Liver (tissue), 9 donors: ENCODE measurements around the gene SLC34A3. TPM values are rescaled to one million over a fixed set of nuclear protein-coding genes. Genes with fewer than 3 reads are reported as not detected.

Experiments used
- DNase-seq: peaks from one replicate; pipeline ENCODE4 v3.0.0-alpha.2; 2017; ENCODE audit warnings: low spot score
- H3K27ac ChIP-seq, 2 donors: one replicate each; pipeline ENCODE4 v1.7.0; 2013; ENCODE audit warnings: inconsistent platforms in 2 of 2, low read length in 2 of 2, control low read depth in 1 of 2, low read depth in 1 of 2, mild to moderate bottlenecking in 1 of 2
- H3K27me3 ChIP-seq, 4 donors: one replicate each; pipeline versions ENCODE4 v1.6.1 to v1.7.0; 2013; ENCODE audit warnings: low read length in 3 of 4, inconsistent platforms in 1 of 4, mild to moderate bottlenecking in 1 of 4, moderate library complexity in 1 of 4; ENCODE audit not compliant: control insufficient read depth in 4 of 4, insufficient read depth in 4 of 4
- H3K36me3 ChIP-seq, 4 donors: one replicate each; pipeline versions ENCODE4 v1.6.1 to v1.7.0; 2013; ENCODE audit warnings: low read length in 3 of 4, mild to moderate bottlenecking in 3 of 4, low read depth in 1 of 4, moderate library complexity in 1 of 4; ENCODE audit not compliant: control insufficient read depth in 4 of 4, insufficient read depth in 3 of 4
- H3K4me1 ChIP-seq, 4 donors: one replicate each; pipeline versions ENCODE4 v1.6.1 to v1.7.0; 2013; ENCODE audit warnings: low read length in 3 of 4, mild to moderate bottlenecking in 3 of 4, moderate library complexity in 1 of 4; ENCODE audit not compliant: control insufficient read depth in 4 of 4, insufficient read depth in 4 of 4
- H3K4me3 ChIP-seq, 3 donors: one replicate each; pipeline versions ENCODE4 v1.6.1 to v1.7.0; 2013; ENCODE audit warnings: low read length in 3 of 3, control low read depth in 1 of 3, low read depth in 1 of 3, mild to moderate bottlenecking in 1 of 3
- H3K9ac ChIP-seq, 2 donors: one replicate each; pipeline ENCODE4 v1.7.0; 2013; ENCODE audit warnings: low read length in 2 of 2, mild to moderate bottlenecking in 2 of 2, moderate library complexity in 2 of 2, control low read depth in 1 of 2, low read depth in 1 of 2
- H3K9me3 ChIP-seq, 4 donors: one replicate each; pipeline versions ENCODE4 v1.6.1 to v1.7.0; 2013; ENCODE audit warnings: low read length in 3 of 4; ENCODE audit not compliant: control insufficient read depth in 4 of 4
- EGR1 ChIP-seq, 2 donors: IDR thresholded peaks; 2 replicates each; pipeline ENCODE4 v1.6.1; 2016 to 2018; ENCODE audit warnings: antibody characterized with exemption in 2 of 2, low read depth in 2 of 2
- FOXA1 ChIP-seq: IDR thresholded peaks from 2 replicates; pipeline ENCODE4 v1.6.1; 2016; ENCODE audit warnings: antibody characterized with exemption
- FOXA2 ChIP-seq: IDR thresholded peaks from 2 replicates; pipeline ENCODE4 v1.6.1; 2016; ENCODE audit warnings: antibody characterized with exemption
- GABPA ChIP-seq, 2 donors: IDR thresholded peaks in 1 of 2; conservative IDR thresholded peaks in 1 of 2; 2 replicates each; pipeline ENCODE4 v1.6.1; 2016; ENCODE audit warnings: antibody characterized with exemption in 2 of 2, mild to moderate bottlenecking in 1 of 2, moderate library complexity in 1 of 2
- HNF4A ChIP-seq, 2 donors: conservative IDR thresholded peaks; 2 replicates each; pipeline ENCODE4 v1.6.1; 2016; ENCODE audit warnings: antibody characterized with exemption in 2 of 2, mild to moderate bottlenecking in 2 of 2
- HNF4G ChIP-seq: IDR thresholded peaks from 2 replicates; pipeline ENCODE4 v1.6.1; 2016; ENCODE audit warnings: antibody characterized with exemption
- JUND ChIP-seq, 2 donors: IDR thresholded peaks; 2 replicates each; pipeline ENCODE4 v1.6.1; 2016; ENCODE audit warnings: antibody characterized with exemption in 2 of 2
- MAX ChIP-seq: IDR thresholded peaks from 2 replicates; pipeline ENCODE4 v1.6.1; 2016; ENCODE audit warnings: antibody characterized with exemption
- NR2F2 ChIP-seq: IDR thresholded peaks from 2 replicates; pipeline ENCODE4 v1.6.1; 2016; ENCODE audit warnings: antibody characterized with exemption
- RAD21 ChIP-seq, 2 donors: IDR thresholded peaks; 2 replicates each; pipeline ENCODE4 v1.6.1; 2016; ENCODE audit warnings: antibody characterized with exemption in 2 of 2, mild to moderate bottlenecking in 2 of 2
- REST ChIP-seq: IDR thresholded peaks from 2 replicates; pipeline ENCODE4 v1.6.1; 2016; ENCODE audit warnings: antibody characterized with exemption, mild to moderate bottlenecking
- RXRA ChIP-seq, 2 donors: IDR thresholded peaks; 2 replicates each; pipeline ENCODE4 v1.6.1; 2017 to 2018; ENCODE audit warnings: antibody characterized with exemption in 2 of 2, mild to moderate bottlenecking in 1 of 2
- SP1 ChIP-seq: IDR thresholded peaks from 2 replicates; pipeline ENCODE4 v1.6.1; 2018; ENCODE audit warnings: antibody characterized with exemption, mild to moderate bottlenecking
- TAF1 ChIP-seq: conservative IDR thresholded peaks from 2 replicates; pipeline ENCODE4 v1.6.1; 2016; ENCODE audit warnings: antibody characterized with exemption, mild to moderate bottlenecking
- YY1 ChIP-seq: IDR thresholded peaks from 2 replicates; pipeline ENCODE4 v1.6.1; 2016; ENCODE audit warnings: antibody characterized with exemption, mild to moderate bottlenecking
- WGBS: extraction: QIAGEN DNeasy Blood & Tissue Kit; methylation state at CpG from one replicate; pipeline ENCODE4 v1.1.7; 2013; 5-methylcytosine and 5-hydroxymethylcytosine counted together
- polyA plus RNA-seq, 2 donors: library from polyadenylated mRNA; stranded (reverse) in 1 of 2; unstranded in 1 of 2; fragments of 200-250 nt in 1 of 2; fragments of >200 nt in 1 of 2; fragmentation: Nextera tagmentation in 1 of 2; extraction: Ambion mirVana in 1 of 2; gene quantifications; one replicate each; pipeline versions ENCODE4 v1.2.1 to v1.2.3, GENCODE V29; 2013 to 2015
- total RNA-seq, 2 donors: library from RNA; depleted of rRNA; stranded (reverse); fragments of >200 nt; gene quantifications; one replicate each; pipeline ENCODE4 v1.2.3, GENCODE V29; 2014
- TF ChIP-seq, protein P1 (sequence below): fragments of 150-350 bp; IDR thresholded peaks from 2 replicates; pipeline ENCODE4 v1.5.1; 2017; ENCODE audit warnings: improper control_type of control experiment, low read depth, low read length; ENCODE audit not compliant: missing input control
- TF ChIP-seq, protein P2 (sequence below): IDR thresholded peaks from 2 replicates; pipeline ENCODE4 v1.6.1; 2016; ENCODE audit warnings: antibody characterized with exemption
- donor health status: healthy.
- donor health status: healthy.
- donor health status: healthy.
- donor health status: healthy.
- donor health status: healthy.

SLC34A3 gene
- total and polyA plus RNA-seq, 4 donors, result not detected

DNA sequence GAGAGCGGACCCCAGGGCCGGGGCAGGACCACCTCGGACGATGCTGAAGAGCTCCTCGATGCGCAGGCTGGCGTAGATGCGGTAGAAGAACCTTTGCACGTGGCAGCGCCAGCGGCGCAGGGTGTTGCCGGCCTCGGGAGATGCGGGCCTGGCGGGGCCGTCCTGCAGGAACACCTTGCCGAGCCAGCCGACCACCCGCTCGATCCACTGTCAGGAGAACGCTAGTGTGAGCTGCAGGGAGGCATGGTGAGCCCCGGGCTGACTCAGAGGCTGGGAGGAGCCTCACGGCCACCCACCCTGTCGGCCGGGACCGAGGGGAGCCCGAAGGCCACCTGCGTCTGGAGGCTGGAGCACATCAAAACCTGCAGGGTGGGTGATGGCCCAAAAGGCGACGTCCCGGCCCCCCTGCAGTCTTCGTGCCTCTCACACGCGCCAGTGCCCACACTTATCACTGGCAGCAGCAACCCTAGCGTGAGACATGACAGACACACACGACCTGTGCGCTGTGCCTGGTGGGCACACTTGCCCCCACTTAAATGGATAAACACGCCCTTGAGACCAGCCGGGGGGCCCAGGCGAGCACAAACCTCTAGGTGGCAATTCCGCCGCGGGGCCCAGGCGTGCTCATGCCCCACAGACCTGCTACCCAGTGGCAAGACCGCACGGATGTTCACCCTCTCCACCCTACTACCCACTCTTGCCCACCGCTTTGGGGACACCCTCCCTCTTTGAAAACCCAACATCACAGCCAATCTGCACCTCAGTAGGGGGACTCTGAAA is 45.6 kb upstream of the SLC34A3 start (continued):
- TF ChIP-seq NR2F2, result no peak
- TF ChIP-seq SP1, result no peak

DNA sequence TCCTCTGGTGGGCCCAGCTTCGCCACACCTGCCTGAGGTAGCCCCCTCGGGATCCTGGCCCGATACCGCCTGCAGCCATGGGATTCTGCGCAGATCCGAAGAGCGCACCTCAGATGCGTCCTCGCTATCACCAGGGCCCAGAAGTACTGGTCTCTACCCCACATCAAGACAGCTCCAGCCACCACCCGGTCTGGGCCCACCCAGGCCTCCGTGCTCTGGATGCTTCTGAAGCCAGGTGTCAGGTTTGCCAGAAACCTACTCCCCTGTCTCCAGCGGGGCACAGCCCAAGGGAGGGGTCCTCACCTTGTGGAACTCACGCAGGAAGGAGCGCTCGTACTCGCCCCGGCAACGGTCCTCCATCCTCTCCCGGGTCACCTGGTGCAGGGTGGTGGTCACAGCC is 44.8 kb upstream of the SLC34A3 start:
- H3K27me3 ChIP-seq, result no peaks in the 10 kb centered on the region
- H3K4me1 ChIP-seq, result peaks cover 19 to 43% (median 38%) of the 10 kb centered on the region in 4 donors
- no peak overlapping the region for H3K9ac ChIP-seq
- H3K36me3 ChIP-seq, result peaks cover 9 to 50% (median 17%) of the 10 kb centered on the region in 4 donors
- WGBS, result 93% methylated on average over 19 of the region's 19 CpGs
- no peaks in the 10 kb centered on the region for H3K9me3 ChIP-seq
- H3K27ac ChIP-seq, result no peak overlapping the region
- H3K4me3 ChIP-seq, result no peak overlapping the region
- no peak for DNase-seq
- TF ChIP-seq NR2F2, result no peak
- no peak for TF ChIP-seq EGR1 (IDR thresholded peaks at IDR 0.05; ENCODE audit: low read depth in 2 of 2)
- no peak for TF ChIP-seq TAF1
- TF ChIP-seq, protein P1, sequence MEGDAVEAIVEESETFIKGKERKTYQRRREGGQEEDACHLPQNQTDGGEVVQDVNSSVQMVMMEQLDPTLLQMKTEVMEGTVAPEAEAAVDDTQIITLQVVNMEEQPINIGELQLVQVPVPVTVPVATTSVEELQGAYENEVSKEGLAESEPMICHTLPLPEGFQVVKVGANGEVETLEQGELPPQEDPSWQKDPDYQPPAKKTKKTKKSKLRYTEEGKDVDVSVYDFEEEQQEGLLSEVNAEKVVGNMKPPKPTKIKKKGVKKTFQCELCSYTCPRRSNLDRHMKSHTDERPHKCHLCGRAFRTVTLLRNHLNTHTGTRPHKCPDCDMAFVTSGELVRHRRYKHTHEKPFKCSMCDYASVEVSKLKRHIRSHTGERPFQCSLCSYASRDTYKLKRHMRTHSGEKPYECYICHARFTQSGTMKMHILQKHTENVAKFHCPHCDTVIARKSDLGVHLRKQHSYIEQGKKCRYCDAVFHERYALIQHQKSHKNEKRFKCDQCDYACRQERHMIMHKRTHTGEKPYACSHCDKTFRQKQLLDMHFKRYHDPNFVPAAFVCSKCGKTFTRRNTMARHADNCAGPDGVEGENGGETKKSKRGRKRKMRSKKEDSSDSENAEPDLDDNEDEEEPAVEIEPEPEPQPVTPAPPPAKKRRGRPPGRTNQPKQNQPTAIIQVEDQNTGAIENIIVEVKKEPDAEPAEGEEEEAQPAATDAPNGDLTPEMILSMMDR, result no peak

- no peak overlapping the region for H3K9ac ChIP-seq
- H3K4me1 ChIP-seq, result peaks cover 19 to 48% (median 40%) of the 10 kb centered on the region in 4 donors
- no peaks in the 10 kb centered on the region for H3K9me3 ChIP-seq
- no peak for DNase-seq
- H3K4me3 ChIP-seq, result no peak overlapping the region
- 54% methylated on average over 6 of the region's 6 CpGs for WGBS
- no peaks in the 10 kb centered on the region for H3K27me3 ChIP-seq
- no peak overlapping the region for H3K27ac ChIP-seq
- no peak for TF ChIP-seq RAD21 (IDR thresholded peaks at IDR 0.05)
- no peak for TF ChIP-seq JUND (IDR thresholded peaks at IDR 0.05)
- TF ChIP-seq, protein P2, sequence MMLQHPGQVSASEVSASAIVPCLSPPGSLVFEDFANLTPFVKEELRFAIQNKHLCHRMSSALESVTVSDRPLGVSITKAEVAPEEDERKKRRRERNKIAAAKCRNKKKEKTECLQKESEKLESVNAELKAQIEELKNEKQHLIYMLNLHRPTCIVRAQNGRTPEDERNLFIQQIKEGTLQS, result no peak
- no peak for TF ChIP-seq HNF4G
- no peak for TF ChIP-seq MAX
- TF ChIP-seq FOXA1, result no peak
- no peak for TF ChIP-seq GABPA (IDR thresholded peaks at IDR 0.05 in 1 of 2, conservative IDR thresholded peaks at IDR 0.05 in 1 of 2)
- no peak for TF ChIP-seq TAF1
- TF ChIP-seq FOXA2, result no peak
- TF ChIP-seq YY1, result no peak
- no peak for TF ChIP-seq REST
- TF ChIP-seq EGR1 (IDR thresholded peaks at IDR 0.05; ENCODE audit: low read depth in 2 of 2), result no peak
- TF ChIP-seq, protein P1, result no peak
- no peak for TF ChIP-seq HNF4A (conservative IDR thresholded peaks at IDR 0.05)
- no peak for TF ChIP-seq RXRA (IDR thresholded peaks at IDR 0.05)
- H3K36me3 ChIP-seq, result peaks cover 11 to 49% (median 17%) of the 10 kb centered on the region in 4 donors
These were observed 44.3 kb upstream of the SLC34A3 start for GRCh38 chr9:137186385-137186784.
